Measurements from ENCODE around the gene MT1A.

Gene MT1A

GRCh38 chr16:56667581-56668571 lies 29.4 kb downstream of the MT1A start, which contains the start of gene MT1G:
MT1G (minus strand) TSS chr16:56668065; CDS start chr16:56667993, 72 bp downstream.
- Histone ChIP-seq H3K27me3 (replicated peaks; ENCODE audit: insufficient read depth, low read length) (peaks cover 97% of the 10 kb centered on the region), H3K9ac (ENCODE audit: low read length) (no peak within 1 kb of the TSS), H3K4me3 (ENCODE audit: low read length) (no peak within 1 kb of the TSS), H2AFZ (ENCODE audit: low read length) (no peak within 1 kb of the TSS), H3K9me2 (replicated peaks; ENCODE audit: insufficient read depth, low read length) (no peaks in the 10 kb centered on the region), H3K4me1 (ENCODE audit: low read length) (no peaks in the 10 kb centered on the region), H3F3A (ENCODE audit: insufficient read depth, low read length) (no peaks in the 10 kb centered on the region), H4K20me1 (ENCODE audit: insufficient read depth, low read length) (no peaks in the 10 kb centered on the region), H3K4me2 (ENCODE audit: low read depth, low read length) (0 out of 2 replicates have a peak within 1 kb of the TSS, but pooled peaks have one; percentile 12), H3K36me3 (replicated peaks; ENCODE audit: insufficient read depth, low read length) (no peaks in the 10 kb centered on the region), H3K79me2 (ENCODE audit: low read length) (no peaks in the 10 kb centered on the region), H3K9me3 (replicated peaks; ENCODE audit: insufficient read depth, low read length) (no peaks in the 10 kb centered on the region), H3K27ac (ENCODE audit: low read length) (no peak within 1 kb of the TSS)
- TF ChIP-seq EZH2phosphoT487 (IDR thresholded peaks at IDR 0.05; ENCODE audit: low read length): no peak
- DNase-seq: no peak

GRCh38 chr16:56669005-56669839 lies 30.8 kb downstream of the MT1A start, which contains the start of gene MT1H:
MT1H (plus strand) TSS chr16:56669814; CDS start chr16:56669885, 71 bp downstream.
- H3K9me3 ChIP-seq (replicated peaks; ENCODE audit: insufficient read depth, low read length): no peaks in the 10 kb centered on the region
- no peaks in the 10 kb centered on the region for H3K36me3 ChIP-seq (replicated peaks; ENCODE audit: insufficient read depth, low read length)
- no peak within 1 kb of the TSS for H3K9ac ChIP-seq (ENCODE audit: low read length)
- H3K79me2 ChIP-seq (ENCODE audit: low read length): no peaks in the 10 kb centered on the region
- no peak within 1 kb of the TSS for H3K27ac ChIP-seq (ENCODE audit: low read length)
- no peak for DNase-seq
- H3K4me1 ChIP-seq (ENCODE audit: low read length): no peaks in the 10 kb centered on the region
- no peak within 1 kb of the TSS for H2AFZ ChIP-seq (ENCODE audit: low read length)
- peaks cover 90% of the 10 kb centered on the region for H3K27me3 ChIP-seq (replicated peaks; ENCODE audit: insufficient read depth, low read length)
- H4K20me1 ChIP-seq (ENCODE audit: insufficient read depth, low read length): no peaks in the 10 kb centered on the region
- no peaks in the 10 kb centered on the region for H3K9me2 ChIP-seq (replicated peaks; ENCODE audit: insufficient read depth, low read length)
- no peak within 1 kb of the TSS for H3K4me2 ChIP-seq (ENCODE audit: low read depth, low read length)
- no peak for TF ChIP-seq CTCF (IDR thresholded peaks at IDR 0.05; ENCODE audit: low read length)
- TF ChIP-seq EZH2 (optimal IDR thresholded peaks at IDR 0.05; ENCODE audit: low read depth, low read length): no peak
- no peak for TF ChIP-seq EZH2phosphoT487 (IDR thresholded peaks at IDR 0.05; ENCODE audit: low read length)
- H3K4me3 ChIP-seq (ENCODE audit: low read length): no peak within 1 kb of the TSS
- H3F3A ChIP-seq (ENCODE audit: insufficient read depth, low read length): no peaks in the 10 kb centered on the region

- no peak for DNase-seq
Measured at GRCh38 chr16:56669840-56670619, 31.6 kb downstream of the MT1A start.

More at GRCh38 chr16:56669840-56670619, 31.6 kb downstream of the MT1A start:
- no peak overlapping the region for H3K9ac ChIP-seq (ENCODE audit: low read length)
- H3F3A ChIP-seq (ENCODE audit: insufficient read depth, low read length): no peaks in the 10 kb centered on the region
- H3K9me2 ChIP-seq (replicated peaks; ENCODE audit: insufficient read depth, low read length): no peaks in the 10 kb centered on the region
- no peaks in the 10 kb centered on the region for H4K20me1 ChIP-seq (ENCODE audit: insufficient read depth, low read length)
- no peaks in the 10 kb centered on the region for H3K36me3 ChIP-seq (replicated peaks; ENCODE audit: insufficient read depth, low read length)
- no peak overlapping the region for H3K4me3 ChIP-seq (ENCODE audit: low read length)
- H3K79me2 ChIP-seq (ENCODE audit: low read length): no peaks in the 10 kb centered on the region
- TF ChIP-seq EZH2 (optimal IDR thresholded peaks at IDR 0.05; ENCODE audit: low read depth, low read length) (no peak), CTCF (IDR thresholded peaks at IDR 0.05; ENCODE audit: low read length) (no peak), EZH2phosphoT487 (IDR thresholded peaks at IDR 0.05; ENCODE audit: low read length) (no peak)
- no peak overlapping the region for H3K27ac ChIP-seq (ENCODE audit: low read length)
- H3K4me1 ChIP-seq (ENCODE audit: low read length): no peaks in the 10 kb centered on the region
- H3K27me3 ChIP-seq (replicated peaks; ENCODE audit: insufficient read depth, low read length): peaks cover 83% of the 10 kb centered on the region
- H3K9me3 ChIP-seq (replicated peaks; ENCODE audit: insufficient read depth, low read length): no peaks in the 10 kb centered on the region
- no peak overlapping the region for H3K4me2 ChIP-seq (ENCODE audit: low read depth, low read length)
- no peak overlapping the region for H2AFZ ChIP-seq (ENCODE audit: low read length)

Measured in MM.1S (cell line).